Spleen (tissue), 7 donors: ENCODE data around the gene CMC1.

Source experiments
- POLR2A ChIP-seq, 3 donors: fragments of 450-650 bp; IDR thresholded peaks; one replicate each; pipeline ENCODE4 v1.5.1; 2017; ENCODE audit warnings: antibody characterized with exemption in 3 of 3, mild to moderate bottlenecking in 1 of 3
- POLR2AphosphoS5 ChIP-seq, 3 donors: sonication (generic); formaldehyde crosslinking; IDR thresholded peaks; one replicate each; pipeline ENCODE4 v1.5.1; 2017; ENCODE audit warnings: antibody characterized with exemption in 3 of 3
- TF ChIP-seq, protein P1 (sequence below), 11 experiments: fragments of 200-600 bp in 7 of 11; fragments of 450-650 bp in 4 of 11; sonication (generic) in 4 of 11; IDR thresholded peaks in 8 of 11; conservative IDR thresholded peaks in 3 of 11; 1 replicate in 7 of 11; 2 replicates in 4 of 11; pipeline versions ENCODE4 v1.4.0 to v1.8.0; 2016 to 2021; ENCODE audit warnings: antibody characterized with exemption in 11 of 11, inconsistent platforms in 4 of 11, mild to moderate bottlenecking in 1 of 11
- donor health status: DM: no; HTN: no; CAD: no; lungs with moderate emphysema.
- donor health status: DM: no; HTN: no; CAD: no.
- donor health status: DM: no; HTN: no; CAD: no.

DNA sequence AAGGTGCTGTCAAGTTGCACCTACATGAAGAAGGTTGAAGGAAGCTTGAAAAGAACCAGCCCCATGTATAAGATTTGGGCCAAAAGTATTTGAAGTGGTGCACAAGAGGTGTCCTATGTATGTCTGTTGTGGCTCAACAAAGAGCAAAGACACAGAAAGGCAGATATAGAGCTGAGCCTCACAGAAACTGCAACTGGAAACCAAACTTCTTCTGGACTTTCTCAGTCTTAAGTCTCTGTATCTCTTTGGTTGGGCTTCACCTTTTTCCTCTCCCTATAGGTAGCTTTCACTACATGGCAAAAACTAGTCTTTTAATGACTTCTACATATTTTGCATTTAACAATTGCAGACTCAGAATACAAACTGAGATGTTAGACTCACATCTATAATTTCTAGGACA, 8.8 kb upstream of the CMC1 start:
- no peak for TF ChIP-seq POLR2AphosphoS5 (IDR thresholded peaks at IDR 0.05)
- TF ChIP-seq, protein P1, sequence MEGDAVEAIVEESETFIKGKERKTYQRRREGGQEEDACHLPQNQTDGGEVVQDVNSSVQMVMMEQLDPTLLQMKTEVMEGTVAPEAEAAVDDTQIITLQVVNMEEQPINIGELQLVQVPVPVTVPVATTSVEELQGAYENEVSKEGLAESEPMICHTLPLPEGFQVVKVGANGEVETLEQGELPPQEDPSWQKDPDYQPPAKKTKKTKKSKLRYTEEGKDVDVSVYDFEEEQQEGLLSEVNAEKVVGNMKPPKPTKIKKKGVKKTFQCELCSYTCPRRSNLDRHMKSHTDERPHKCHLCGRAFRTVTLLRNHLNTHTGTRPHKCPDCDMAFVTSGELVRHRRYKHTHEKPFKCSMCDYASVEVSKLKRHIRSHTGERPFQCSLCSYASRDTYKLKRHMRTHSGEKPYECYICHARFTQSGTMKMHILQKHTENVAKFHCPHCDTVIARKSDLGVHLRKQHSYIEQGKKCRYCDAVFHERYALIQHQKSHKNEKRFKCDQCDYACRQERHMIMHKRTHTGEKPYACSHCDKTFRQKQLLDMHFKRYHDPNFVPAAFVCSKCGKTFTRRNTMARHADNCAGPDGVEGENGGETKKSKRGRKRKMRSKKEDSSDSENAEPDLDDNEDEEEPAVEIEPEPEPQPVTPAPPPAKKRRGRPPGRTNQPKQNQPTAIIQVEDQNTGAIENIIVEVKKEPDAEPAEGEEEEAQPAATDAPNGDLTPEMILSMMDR (IDR thresholded peaks at IDR 0.05 in 8 of 11, conservative IDR thresholded peaks at IDR 0.05 in 3 of 11) = no peak
- TF ChIP-seq POLR2A (IDR thresholded peaks at IDR 0.05) = no peak
